ENCODE results near the gene CHKA.

- TF ChIP-seq CTCF (IDR thresholded peaks at IDR 0.05; ENCODE audit: borderline replicate concordance, extremely low read depth, low read length, poor library complexity, severe bottlenecking) = no peak
- TF ChIP-seq EZH2 (IDR thresholded peaks at IDR 0.05; ENCODE audit: borderline replicate concordance, low read depth, low read length, severe bottlenecking) = no peak
Observed at GRCh38 chr11:68117853-68118470, 3.2 kb downstream of the CHKA start.

Measured in DND-41 (cell line).